Liver (tissue), 3 donors: ENCODE measurements around the gene CMBL.

Experiments used
- ATF3 ChIP-seq: IDR thresholded peaks from 2 replicates; pipeline ENCODE4 v1.6.1; 2016; ENCODE audit warnings: antibody characterized with exemption
- CTCF ChIP-seq: fragments of 150-350 bp; IDR thresholded peaks from 2 replicates; pipeline ENCODE4 v1.5.1; 2017; ENCODE audit warnings: improper control_type of control experiment, low read depth, low read length; ENCODE audit not compliant: missing input control
- EGR1 ChIP-seq, 2 donors: IDR thresholded peaks; 2 replicates each; pipeline ENCODE4 v1.6.1; 2016 to 2018; ENCODE audit warnings: antibody characterized with exemption in 2 of 2, low read depth in 2 of 2
- FOXA1 ChIP-seq: IDR thresholded peaks from 2 replicates; pipeline ENCODE4 v1.6.1; 2016; ENCODE audit warnings: antibody characterized with exemption
- JUND ChIP-seq, 2 donors: IDR thresholded peaks; 2 replicates each; pipeline ENCODE4 v1.6.1; 2016; ENCODE audit warnings: antibody characterized with exemption in 2 of 2
- RAD21 ChIP-seq, 2 donors: IDR thresholded peaks; 2 replicates each; pipeline ENCODE4 v1.6.1; 2016; ENCODE audit warnings: antibody characterized with exemption in 2 of 2, mild to moderate bottlenecking in 2 of 2
- REST ChIP-seq: IDR thresholded peaks from 2 replicates; pipeline ENCODE4 v1.6.1; 2016; ENCODE audit warnings: antibody characterized with exemption, mild to moderate bottlenecking
- SP1 ChIP-seq: IDR thresholded peaks from 2 replicates; pipeline ENCODE4 v1.6.1; 2018; ENCODE audit warnings: antibody characterized with exemption, mild to moderate bottlenecking
- TAF1 ChIP-seq: conservative IDR thresholded peaks from 2 replicates; pipeline ENCODE4 v1.6.1; 2016; ENCODE audit warnings: antibody characterized with exemption, mild to moderate bottlenecking
- YY1 ChIP-seq: IDR thresholded peaks from 2 replicates; pipeline ENCODE4 v1.6.1; 2016; ENCODE audit warnings: antibody characterized with exemption, mild to moderate bottlenecking
- TF ChIP-seq, protein P1 (sequence below): IDR thresholded peaks from 2 replicates; pipeline ENCODE4 v1.6.1; 2016; ENCODE audit warnings: antibody characterized with exemption
- donor health status: healthy.
- donor health status: healthy.

GRCh38 chr5:10235350-10235749 is 72.4 kb downstream of the CMBL start:
- TF ChIP-seq YY1 (no peak), TAF1 (no peak), CTCF (no peak), REST (no peak), EGR1 (IDR thresholded peaks at IDR 0.05; ENCODE audit: low read depth in 2 of 2) (no peak), FOXA1 (no peak), RAD21 (IDR thresholded peaks at IDR 0.05) (no peak), SP1 (no peak), JUND (IDR thresholded peaks at IDR 0.05) (no peak), ATF3 (no peak)
- TF ChIP-seq, protein P1, sequence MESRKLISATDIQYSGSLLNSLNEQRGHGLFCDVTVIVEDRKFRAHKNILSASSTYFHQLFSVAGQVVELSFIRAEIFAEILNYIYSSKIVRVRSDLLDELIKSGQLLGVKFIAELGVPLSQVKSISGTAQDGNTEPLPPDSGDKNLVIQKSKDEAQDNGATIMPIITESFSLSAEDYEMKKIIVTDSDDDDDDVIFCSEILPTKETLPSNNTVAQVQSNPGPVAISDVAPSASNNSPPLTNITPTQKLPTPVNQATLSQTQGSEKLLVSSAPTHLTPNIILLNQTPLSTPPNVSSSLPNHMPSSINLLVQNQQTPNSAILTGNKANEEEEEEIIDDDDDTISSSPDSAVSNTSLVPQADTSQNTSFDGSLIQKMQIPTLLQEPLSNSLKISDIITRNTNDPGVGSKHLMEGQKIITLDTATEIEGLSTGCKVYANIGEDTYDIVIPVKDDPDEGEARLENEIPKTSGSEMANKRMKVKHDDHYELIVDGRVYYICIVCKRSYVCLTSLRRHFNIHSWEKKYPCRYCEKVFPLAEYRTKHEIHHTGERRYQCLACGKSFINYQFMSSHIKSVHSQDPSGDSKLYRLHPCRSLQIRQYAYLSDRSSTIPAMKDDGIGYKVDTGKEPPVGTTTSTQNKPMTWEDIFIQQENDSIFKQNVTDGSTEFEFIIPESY = no peak
